Measurements from ENCODE around the gene HMOX2.

Gene HMOX2

DNA sequence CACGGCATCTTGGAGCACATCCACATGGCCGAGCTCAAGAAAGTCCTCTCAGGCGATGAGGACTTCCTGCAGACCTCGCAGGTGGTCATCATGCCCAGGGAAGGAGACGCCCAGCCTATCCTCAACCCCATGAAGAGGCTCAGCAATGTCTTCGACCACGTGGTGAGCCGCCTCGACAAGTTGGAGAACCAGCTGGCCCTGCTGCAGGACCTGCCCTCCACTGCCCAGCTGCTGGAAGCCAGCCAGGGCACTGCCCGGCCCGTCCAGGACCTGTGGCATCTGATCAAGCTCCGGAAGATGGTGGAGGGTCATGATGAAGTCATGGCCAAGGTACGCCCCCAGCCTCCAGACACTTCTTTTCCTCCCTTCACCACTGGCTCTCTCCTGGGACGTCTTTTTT, 80.4 kb downstream of the HMOX2 start:
- DNase-seq (ENCODE audit: low spot score), result no peak

DNA sequence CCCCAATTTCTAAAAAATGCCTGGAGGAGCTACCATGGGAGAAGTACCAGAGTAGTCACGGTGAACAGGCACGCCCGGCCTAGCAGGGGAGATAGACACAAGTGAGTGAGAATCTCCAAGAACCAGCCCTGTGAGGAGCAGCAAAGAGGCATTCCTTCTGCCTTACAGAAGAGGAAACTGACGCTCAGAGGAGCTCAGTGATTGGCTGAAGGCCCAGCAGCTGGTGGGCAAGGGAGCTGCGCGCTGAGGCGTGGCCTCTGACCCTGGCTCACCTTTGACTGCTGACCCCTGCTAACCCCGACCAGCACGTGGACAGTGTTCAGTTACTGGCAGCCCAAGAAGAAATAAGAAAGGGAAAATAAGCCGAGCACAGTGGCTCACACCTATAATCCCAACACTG, 81.8 kb downstream of the HMOX2 start:
- no peak for DNase-seq (ENCODE audit: low spot score)

Small RNAs within 50 kb of the gene (small RNA-seq; reads per million reads assigned to genes)
- gene AC012676.2, result 0 reads per million in 2 experiments
